Measurements from ENCODE around the gene PSMB8.
"Not testable (repeated sequence)": the region's sequence is repeated elsewhere in the genome, so short reads cannot be mapped to it uniquely, and the experiment has no call there.

The PSMB8 gene

GRCh38 chr6:32843979-32844838 lies at the start of gene PSMB8:
PSMB8 (minus strand) TSS chr6:32844047; CDS start chr6:32843996, 51 bp downstream.
- DNase-seq = peak; percentile 98

GRCh38 chr6:32890831-32891230 lies 47.0 kb upstream of the PSMB8 start:
- DNase-seq = no peak

DNA sequence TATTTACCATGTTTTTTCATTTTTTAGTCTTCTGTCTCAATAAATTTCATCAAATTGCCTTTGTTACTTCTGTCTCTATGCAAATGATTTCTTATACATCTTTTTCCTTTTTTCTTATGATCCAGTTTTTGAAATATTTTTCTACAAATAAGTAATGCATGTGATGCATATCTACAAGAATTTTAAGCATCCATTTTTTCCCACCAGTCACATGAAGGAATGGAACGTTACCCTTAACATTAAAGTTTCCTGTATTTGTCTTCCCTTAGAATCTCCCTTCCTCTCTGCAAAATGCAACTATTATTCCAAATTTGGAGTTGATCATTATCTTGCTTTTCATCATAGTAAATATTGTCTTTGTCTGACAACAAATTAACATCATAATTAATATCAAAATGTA lies 45.7 kb upstream of the PSMB8 start:
- no peak for DNase-seq

GRCh38 chr6:32888576-32888975 lies 44.7 kb upstream of the PSMB8 start:
- no peak for DNase-seq

GRCh38 chr6:32887616-32888015 lies 43.8 kb upstream of the PSMB8 start:
- DNase-seq = no peak

- no peak for DNase-seq
Measured at GRCh38 chr6:32886681-32887383, 43.0 kb upstream of the PSMB8 start.

- no peak for DNase-seq
Measured at GRCh38 chr6:32885698-32886286, 41.9 kb upstream of the PSMB8 start.

GRCh38 chr6:32883789-32884188 lies 39.9 kb upstream of the PSMB8 start:
- no peak for DNase-seq

GRCh38 chr6:32882879-32883250 lies 39.0 kb upstream of the PSMB8 start:
- DNase-seq = no peak

GRCh38 chr6:32880962-32881361 lies 37.1 kb upstream of the PSMB8 start:
- DNase-seq = not testable (repeated sequence)

GRCh38 chr6:32879691-32880090 lies 35.8 kb upstream of the PSMB8 start:
- no peak for DNase-seq

DNA sequence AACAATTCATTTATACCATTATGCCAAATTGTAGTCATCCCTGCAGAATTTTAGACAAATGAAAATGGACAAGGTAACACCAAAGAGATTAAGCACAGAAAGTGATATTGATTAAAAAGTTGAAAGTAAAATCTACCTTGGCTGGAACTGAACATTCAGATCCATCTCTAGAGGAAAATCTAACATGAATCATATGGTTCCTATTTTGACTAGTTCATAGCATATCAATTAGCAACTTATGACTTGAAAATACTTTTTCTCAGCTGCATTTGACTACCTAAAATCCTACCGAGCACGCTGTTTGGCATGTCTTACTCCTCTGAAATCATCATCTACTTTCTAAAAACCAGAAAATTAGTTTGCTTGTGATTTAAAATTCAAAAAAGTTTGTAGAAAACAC lies 32.8 kb upstream of the PSMB8 start:
- no peak for DNase-seq

DNA sequence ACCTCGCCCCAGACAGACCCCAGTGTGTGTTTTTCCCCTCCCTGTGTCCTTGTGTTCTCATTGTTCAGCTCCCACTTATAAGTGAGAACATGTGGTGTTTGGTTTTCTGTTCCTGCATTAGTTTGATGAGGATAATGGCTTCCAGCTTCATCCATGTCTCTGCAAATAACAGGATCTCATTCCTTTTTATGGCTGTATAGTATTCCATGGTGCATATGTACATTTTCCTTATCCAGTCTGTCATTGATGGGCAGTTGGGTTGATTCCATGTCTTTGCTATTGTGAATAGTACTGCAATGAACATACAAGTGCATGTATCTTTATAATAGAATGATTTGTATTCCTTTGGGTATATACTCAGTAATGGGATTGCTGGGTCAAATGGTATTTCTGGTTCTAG lies 30.1 kb upstream of the PSMB8 start:
- not testable (repeated sequence) for DNase-seq

GRCh38 chr6:32868257-32868788 lies 24.5 kb upstream of the PSMB8 start:
- peak; percentile 92 for DNase-seq

DNA sequence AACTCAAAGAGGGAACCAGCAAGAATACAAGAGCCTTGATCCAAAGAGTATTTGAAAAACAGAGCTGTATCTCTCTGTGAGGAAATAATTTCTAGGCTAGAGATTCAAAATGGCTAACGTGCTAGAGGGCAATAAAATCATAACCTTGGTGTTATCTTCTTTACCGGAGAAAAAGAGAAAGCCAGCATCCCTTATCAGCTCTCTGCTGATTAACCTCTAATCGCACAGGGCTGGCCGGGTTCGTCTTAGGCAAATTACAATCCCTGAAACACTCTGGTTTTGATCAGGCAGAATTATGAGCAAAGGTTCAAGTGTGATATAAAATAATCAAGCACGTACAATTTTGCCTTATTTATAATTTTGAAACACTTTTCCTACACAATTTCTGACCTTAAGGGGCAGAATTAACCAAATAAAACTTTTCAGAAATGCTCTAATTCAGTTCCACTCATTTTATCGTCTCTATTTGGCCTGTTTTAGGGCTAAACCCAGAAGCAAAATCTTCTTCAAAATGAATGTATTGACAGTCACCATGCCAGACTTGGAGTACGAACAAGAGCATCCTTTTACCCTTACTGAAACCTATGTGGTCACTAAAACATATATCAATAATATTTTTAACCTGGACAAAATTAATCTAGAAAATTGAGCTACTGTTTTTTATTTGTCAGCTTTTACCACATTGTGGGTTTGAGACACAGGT lies 23.9 kb upstream of the PSMB8 start:
- DNase-seq = no peak

GRCh38 chr6:32867022-32867477 lies 23.2 kb upstream of the PSMB8 start:
- no peak for DNase-seq

GRCh38 chr6:32865724-32866443 lies 22.0 kb upstream of the PSMB8 start:
- DNase-seq = no peak

- DNase-seq = no peak
Measured at GRCh38 chr6:32862725-32863124, 18.9 kb upstream of the PSMB8 start.

- no peak for DNase-seq
Measured at GRCh38 chr6:32860674-32861073, 16.8 kb upstream of the PSMB8 start.

DNA sequence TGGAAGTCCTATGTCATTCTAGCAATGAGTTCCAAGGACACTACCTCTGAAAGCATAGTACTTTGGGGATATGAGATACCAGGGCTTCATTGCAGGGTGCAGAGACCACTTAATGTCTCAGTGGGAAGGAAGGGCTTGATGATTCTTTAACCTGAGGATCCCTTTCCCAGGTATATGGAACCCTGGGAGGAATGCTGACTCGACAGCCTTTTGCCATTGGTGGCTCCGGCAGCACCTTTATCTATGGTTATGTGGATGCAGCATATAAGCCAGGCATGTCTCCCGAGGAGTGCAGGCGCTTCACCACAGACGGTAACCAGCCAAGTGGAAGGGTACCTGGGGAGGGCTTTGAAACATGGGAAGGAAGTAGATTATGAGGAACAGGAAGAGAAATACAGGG lies 14.3 kb upstream of the PSMB8 start:
- no peak for DNase-seq

DNA sequence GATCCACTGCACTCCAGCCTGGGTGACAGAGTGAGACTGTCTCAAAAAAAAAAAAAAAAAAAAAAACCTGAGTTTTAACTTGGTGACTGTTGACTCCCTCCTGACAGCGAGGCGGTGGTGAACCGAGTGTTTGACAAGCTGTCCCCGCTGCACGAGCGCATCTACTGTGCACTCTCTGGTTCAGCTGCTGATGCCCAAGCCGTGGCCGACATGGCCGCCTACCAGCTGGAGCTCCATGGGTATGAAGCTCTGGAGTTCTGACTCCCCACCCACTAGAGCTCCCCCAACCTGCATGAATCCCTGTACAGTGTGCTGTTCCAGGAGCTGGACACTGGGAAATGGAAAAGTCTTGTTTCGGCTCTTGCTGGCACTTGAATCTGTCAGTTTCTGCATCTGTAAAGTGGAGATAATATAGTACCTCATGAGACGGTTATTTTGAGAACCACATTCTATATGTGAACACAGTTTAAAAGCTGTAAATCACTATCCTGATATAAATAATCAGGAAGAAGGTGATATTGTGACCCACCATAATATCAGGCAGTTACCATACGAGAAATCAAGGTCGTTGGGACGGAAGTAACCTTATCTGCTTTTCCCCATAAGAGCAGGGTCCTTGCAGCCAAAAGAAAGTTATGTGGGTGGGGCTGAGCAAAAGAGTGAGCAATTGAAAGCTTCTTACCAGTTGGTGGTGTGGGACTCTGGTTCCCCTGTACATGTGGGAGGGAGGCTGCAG lies 13.5 kb upstream of the PSMB8 start:
- DNase-seq = no peak

All from CD4-positive, alpha-beta T cell treated with Interleukin-6 for 4 hours (primary cell).